ENCODE data around the gene ZBTB24.

ZBTB24 gene

GRCh38 chr6:109453594-109454495 is 29.2 kb downstream of the ZBTB24 start:
- ATAC-seq (ENCODE audit: insufficient read depth, low read depth) (no peak; the same call in 2 of the 3 replicates), DNase-seq (peak; percentile 34)
- H3K36me3 ChIP-seq (ENCODE audit: insufficient read depth, low read length): peaks cover 34% of the 10 kb centered on the region
- H3K9me3 ChIP-seq (ENCODE audit: insufficient read depth, low read length, severe bottlenecking): no peaks in the 10 kb centered on the region
- peak overlapping the region; percentile 68 to 97; a peak in 3 of 4 replicates for H3K4me3 ChIP-seq (ENCODE audit: low read depth in 1 of 2, low read length in 2 of 2)
- H3K9ac ChIP-seq (ENCODE audit: low read depth, low read length): peak overlapping the region; percentile 92
- peaks cover 13% of the 10 kb centered on the region for H4K20me1 ChIP-seq (ENCODE audit: insufficient read depth, low read length)
- peaks cover 39% of the 10 kb centered on the region for H3K4me1 ChIP-seq (ENCODE audit: insufficient read depth, low read length)
- H3K4me2 ChIP-seq (ENCODE audit: insufficient read depth, low read length): peak overlapping the region; percentile 94
- peak overlapping the region; percentile 84 for H2AFZ ChIP-seq (ENCODE audit: low read depth, low read length)
- 0 out of 2 replicates have a peak, but pooled peaks cover 2% of the 10 kb centered on the region for H3K79me2 ChIP-seq (ENCODE audit: insufficient read depth, low read length)
- no peaks in the 10 kb centered on the region for H3K27me3 ChIP-seq (ENCODE audit: insufficient read depth, low read length, poor library complexity)
- peak overlapping the region; percentile 90 for H3K27ac ChIP-seq (ENCODE audit: low read length)
- TF ChIP-seq CTCF (IDR thresholded peaks at IDR 0.05; ENCODE audit: borderline replicate concordance, extremely low read depth, low read length, poor library complexity, severe bottlenecking) (no peak), EZH2 (IDR thresholded peaks at IDR 0.05; ENCODE audit: borderline replicate concordance, low read depth, low read length, severe bottlenecking) (no peak)

GRCh38 chr6:109453156-109453555 is 29.9 kb downstream of the ZBTB24 start:
- Histone ChIP-seq H3K27me3 (ENCODE audit: insufficient read depth, low read length, poor library complexity) (no peaks in the 10 kb centered on the region), H3K9ac (ENCODE audit: low read depth, low read length) (no peak overlapping the region), H3K79me2 (ENCODE audit: insufficient read depth, low read length) (0 out of 2 replicates have a peak, but pooled peaks cover 2% of the 10 kb centered on the region), H3K36me3 (ENCODE audit: insufficient read depth, low read length) (peaks cover 30% of the 10 kb centered on the region), H2AFZ (ENCODE audit: low read depth, low read length) (no peak overlapping the region), H3K4me3 (ENCODE audit: low read depth in 1 of 2, low read length in 2 of 2) (no peak overlapping the region), H3K4me2 (ENCODE audit: insufficient read depth, low read length) (0 out of 2 replicates have a peak overlapping the region, but pooled peaks have one; percentile 94), H3K9me3 (ENCODE audit: insufficient read depth, low read length, severe bottlenecking) (no peaks in the 10 kb centered on the region), H4K20me1 (ENCODE audit: insufficient read depth, low read length) (peaks cover 19% of the 10 kb centered on the region), H3K4me1 (ENCODE audit: insufficient read depth, low read length) (peaks cover 39% of the 10 kb centered on the region), H3K27ac (ENCODE audit: low read length) (peak overlapping the region; percentile 12; the same call in 1 of the 2 replicates)
- ATAC-seq (ENCODE audit: insufficient read depth, low read depth): no peak
- no peak for TF ChIP-seq CTCF (IDR thresholded peaks at IDR 0.05; ENCODE audit: borderline replicate concordance, extremely low read depth, low read length, poor library complexity, severe bottlenecking)
- no peak for TF ChIP-seq EZH2 (IDR thresholded peaks at IDR 0.05; ENCODE audit: borderline replicate concordance, low read depth, low read length, severe bottlenecking)
- DNase-seq: no peak

DNA sequence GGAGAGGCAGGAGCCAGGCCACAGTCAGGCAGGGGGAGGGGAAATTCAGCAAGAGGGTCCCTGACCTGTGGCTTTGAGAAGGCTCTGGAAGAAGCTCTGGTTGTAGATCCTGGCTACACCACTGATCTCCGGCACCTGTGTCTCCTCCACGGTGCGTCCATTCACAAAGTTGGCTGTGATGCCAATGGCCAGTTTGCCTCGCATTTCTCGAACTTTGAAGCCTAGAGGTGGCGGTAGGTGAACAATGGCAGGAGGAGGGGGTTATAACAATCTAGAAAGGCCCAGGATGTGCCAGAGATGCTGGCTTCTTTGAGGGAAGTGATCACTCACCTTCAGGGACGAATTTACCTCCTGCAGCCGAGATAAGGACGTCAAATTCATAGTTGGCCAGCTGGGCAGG is 30.8 kb downstream of the ZBTB24 start:
- H3K4me1 ChIP-seq (ENCODE audit: insufficient read depth, low read length): peaks cover 39% of the 10 kb centered on the region
- H4K20me1 ChIP-seq (ENCODE audit: insufficient read depth, low read length): peaks cover 19% of the 10 kb centered on the region
- H3K79me2 ChIP-seq (ENCODE audit: insufficient read depth, low read length): 0 out of 2 replicates have a peak, but pooled peaks cover 2% of the 10 kb centered on the region
- no peaks in the 10 kb centered on the region for H3K9me3 ChIP-seq (ENCODE audit: insufficient read depth, low read length, severe bottlenecking)
- peaks cover 31% of the 10 kb centered on the region for H3K36me3 ChIP-seq (ENCODE audit: insufficient read depth, low read length)
- no peak for DNase-seq
- H3K27ac ChIP-seq (ENCODE audit: low read length): no peak overlapping the region
- ATAC-seq (ENCODE audit: insufficient read depth, low read depth): no peak
- H3K9ac ChIP-seq (ENCODE audit: low read depth, low read length): no peak overlapping the region
- no peaks in the 10 kb centered on the region for H3K27me3 ChIP-seq (ENCODE audit: insufficient read depth, low read length, poor library complexity)
- H3K4me3 ChIP-seq (ENCODE audit: low read depth in 1 of 2, low read length in 2 of 2): no peak overlapping the region
- no peak overlapping the region for H3K4me2 ChIP-seq (ENCODE audit: insufficient read depth, low read length)
- H2AFZ ChIP-seq (ENCODE audit: low read depth, low read length): no peak overlapping the region
- no peak for TF ChIP-seq CTCF (IDR thresholded peaks at IDR 0.05; ENCODE audit: borderline replicate concordance, extremely low read depth, low read length, poor library complexity, severe bottlenecking)
- TF ChIP-seq EZH2 (IDR thresholded peaks at IDR 0.05; ENCODE audit: borderline replicate concordance, low read depth, low read length, severe bottlenecking): no peak
